ENCODE results near the gene OR10H5.
"Not testable (repeated sequence)": the region's sequence is repeated elsewhere in the genome, so short reads cannot be mapped to it uniquely, and the experiment has no call there.

The OR10H5 gene

GRCh38 chr19:15838351-15838750 is 50.9 kb downstream of the OR10H5 start:
- Histone ChIP-seq H3K9ac (ENCODE audit: insufficient read length, low read depth) (no peak overlapping the region), H3K27me3 (ENCODE audit: insufficient read depth, insufficient read length) (no peaks in the 10 kb centered on the region), H3K36me3 (ENCODE audit: insufficient read depth, insufficient read length, low read length) (no peaks in the 10 kb centered on the region), H3K4me1 (ENCODE audit: insufficient read depth, insufficient read length) (no peaks in the 10 kb centered on the region), H3K9me3 (ENCODE audit: insufficient read depth, low read length) (no peaks in the 10 kb centered on the region), H3K4me3 (ENCODE audit: insufficient read length, low read depth) (no peak overlapping the region)
- DNase-seq (ENCODE audit: low read depth, low spot score): no peak
- TF ChIP-seq YY1 (IDR thresholded peaks at IDR 0.05; ENCODE audit: insufficient read depth, insufficient read length) (no peak), ZNF274 (IDR thresholded peaks at IDR 0.05; ENCODE audit: low read depth, low read length) (no peak), SUZ12 (IDR thresholded peaks at IDR 0.05; ENCODE audit: extremely low read depth, insufficient read depth, insufficient read length) (no peak)

GRCh38 chr19:15839888-15840287 is 52.4 kb downstream of the OR10H5 start:
- H3K4me1 ChIP-seq (ENCODE audit: insufficient read depth, insufficient read length); H3K9me3 ChIP-seq (ENCODE audit: insufficient read depth, low read length); H3K36me3 ChIP-seq (ENCODE audit: insufficient read depth, insufficient read length, low read length); DNase-seq (ENCODE audit: low read depth, low spot score); H3K27me3 ChIP-seq (ENCODE audit: insufficient read depth, insufficient read length); H3K9ac ChIP-seq (ENCODE audit: insufficient read length, low read depth); H3K4me3 ChIP-seq (ENCODE audit: insufficient read length, low read depth): not testable (repeated sequence)

GRCh38 chr19:15840833-15841232 is 53.4 kb downstream of the OR10H5 start:
- Histone ChIP-seq H3K27me3 (ENCODE audit: insufficient read depth, insufficient read length) (no peaks in the 10 kb centered on the region), H3K9me3 (ENCODE audit: insufficient read depth, low read length) (no peaks in the 10 kb centered on the region), H3K4me1 (ENCODE audit: insufficient read depth, insufficient read length) (no peaks in the 10 kb centered on the region), H3K36me3 (ENCODE audit: insufficient read depth, insufficient read length, low read length) (no peaks in the 10 kb centered on the region), H3K9ac (ENCODE audit: insufficient read length, low read depth) (no peak overlapping the region), H3K4me3 (ENCODE audit: insufficient read length, low read depth) (no peak overlapping the region)
- TF ChIP-seq YY1 (IDR thresholded peaks at IDR 0.05; ENCODE audit: insufficient read depth, insufficient read length): no peak
- no peak for TF ChIP-seq SUZ12 (IDR thresholded peaks at IDR 0.05; ENCODE audit: extremely low read depth, insufficient read depth, insufficient read length)
- no peak for TF ChIP-seq ZNF274 (IDR thresholded peaks at IDR 0.05; ENCODE audit: low read depth, low read length)
- no peak for DNase-seq (ENCODE audit: low read depth, low spot score)

GRCh38 chr19:15841875-15842569 is 54.6 kb downstream of the OR10H5 start:
- TF ChIP-seq ZNF274 (IDR thresholded peaks at IDR 0.05; ENCODE audit: low read depth, low read length) (no peak), SUZ12 (IDR thresholded peaks at IDR 0.05; ENCODE audit: extremely low read depth, insufficient read depth, insufficient read length) (no peak), YY1 (IDR thresholded peaks at IDR 0.05; ENCODE audit: insufficient read depth, insufficient read length) (no peak)
- no peaks in the 10 kb centered on the region for H3K9me3 ChIP-seq (ENCODE audit: insufficient read depth, low read length)

GRCh38 chr19:15843203-15843893 is 55.9 kb downstream of the OR10H5 start:
- TF ChIP-seq ZNF274 (IDR thresholded peaks at IDR 0.05; ENCODE audit: low read depth, low read length) (no peak), YY1 (IDR thresholded peaks at IDR 0.05; ENCODE audit: insufficient read depth, insufficient read length) (no peak), SUZ12 (IDR thresholded peaks at IDR 0.05; ENCODE audit: extremely low read depth, insufficient read depth, insufficient read length) (no peak)
- Histone ChIP-seq H3K27me3 (ENCODE audit: insufficient read depth, insufficient read length) (no peaks in the 10 kb centered on the region), H3K9me3 (ENCODE audit: insufficient read depth, low read length) (no peaks in the 10 kb centered on the region), H3K4me1 (ENCODE audit: insufficient read depth, insufficient read length) (no peaks in the 10 kb centered on the region), H3K36me3 (ENCODE audit: insufficient read depth, insufficient read length, low read length) (no peaks in the 10 kb centered on the region), H3K4me3 (ENCODE audit: insufficient read length, low read depth) (no peak overlapping the region), H3K9ac (ENCODE audit: insufficient read length, low read depth) (no peak overlapping the region)
- DNase-seq (ENCODE audit: low read depth, low spot score): no peak

More at GRCh38 chr19:15841875-15842569, 54.6 kb downstream of the OR10H5 start:
- Histone ChIP-seq H3K4me1 (ENCODE audit: insufficient read depth, insufficient read length) (no peaks in the 10 kb centered on the region), H3K4me3 (ENCODE audit: insufficient read length, low read depth) (no peak overlapping the region), H3K36me3 (ENCODE audit: insufficient read depth, insufficient read length, low read length) (no peaks in the 10 kb centered on the region), H3K27me3 (ENCODE audit: insufficient read depth, insufficient read length) (no peaks in the 10 kb centered on the region), H3K9ac (ENCODE audit: insufficient read length, low read depth) (no peak overlapping the region)
- no peak for DNase-seq (ENCODE audit: low read depth, low spot score)

GRCh38 chr19:15843894-15844222 is 56.4 kb downstream of the OR10H5 start:
- not testable (repeated sequence) for H3K9ac ChIP-seq (ENCODE audit: insufficient read length, low read depth); H3K36me3 ChIP-seq (ENCODE audit: insufficient read depth, insufficient read length, low read length); H3K4me3 ChIP-seq (ENCODE audit: insufficient read length, low read depth); H3K4me1 ChIP-seq (ENCODE audit: insufficient read depth, insufficient read length); H3K9me3 ChIP-seq (ENCODE audit: insufficient read depth, low read length); DNase-seq (ENCODE audit: low read depth, low spot score); H3K27me3 ChIP-seq (ENCODE audit: insufficient read depth, insufficient read length)

GRCh38 chr19:15846923-15847322 is 59.5 kb downstream of the OR10H5 start:
- H3K9ac ChIP-seq (ENCODE audit: insufficient read length, low read depth): no peak overlapping the region
- H3K27me3 ChIP-seq (ENCODE audit: insufficient read depth, insufficient read length): no peaks in the 10 kb centered on the region
- peaks cover 7% of the 10 kb centered on the region; the same call in 1 of the 2 replicates for H3K9me3 ChIP-seq (ENCODE audit: insufficient read depth, low read length)
- TF ChIP-seq YY1 (IDR thresholded peaks at IDR 0.05; ENCODE audit: insufficient read depth, insufficient read length) (no peak), SUZ12 (IDR thresholded peaks at IDR 0.05; ENCODE audit: extremely low read depth, insufficient read depth, insufficient read length) (no peak), ZNF274 (IDR thresholded peaks at IDR 0.05; ENCODE audit: low read depth, low read length) (no peak)
- H3K36me3 ChIP-seq (ENCODE audit: insufficient read depth, insufficient read length, low read length): no peaks in the 10 kb centered on the region
- no peaks in the 10 kb centered on the region for H3K4me1 ChIP-seq (ENCODE audit: insufficient read depth, insufficient read length)
- no peak for DNase-seq (ENCODE audit: low read depth, low spot score)
- no peak overlapping the region for H3K4me3 ChIP-seq (ENCODE audit: insufficient read length, low read depth)
